ENCODE measurements around the gene SNRPA.
"Not testable (repeated sequence)": the region's sequence is repeated elsewhere in the genome, so short reads cannot be mapped to it uniquely, and the experiment has no call there.

Gene SNRPA

DNA sequence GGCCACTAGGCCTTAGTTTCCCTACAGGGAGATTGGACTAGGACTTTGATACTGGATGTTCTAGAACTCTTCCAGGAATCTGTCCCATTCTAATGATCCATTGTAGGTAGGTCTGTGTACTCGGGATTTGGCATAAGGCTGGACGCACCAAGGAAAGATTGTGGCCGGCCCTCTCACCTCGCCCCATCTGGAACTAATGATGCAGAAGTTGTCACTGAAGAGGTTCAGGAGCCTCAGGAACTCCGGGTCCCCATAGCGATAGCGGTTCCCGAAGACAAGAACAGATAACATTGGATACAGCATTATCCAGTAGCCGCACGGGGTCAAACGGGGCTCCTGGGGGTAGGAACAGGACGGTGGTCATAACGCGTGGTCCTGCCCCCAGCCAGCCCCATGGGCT lies 59.2 kb downstream of the SNRPA start:
- H3K27ac ChIP-seq (ENCODE audit: low read depth, low read length, poor library complexity, severe bottlenecking), result no peak overlapping the region
- no peaks in the 10 kb centered on the region for H4K20me1 ChIP-seq (ENCODE audit: insufficient read depth, low read length)
- H3K79me2 ChIP-seq (ENCODE audit: insufficient read depth, low read length), result no peaks in the 10 kb centered on the region

DNA sequence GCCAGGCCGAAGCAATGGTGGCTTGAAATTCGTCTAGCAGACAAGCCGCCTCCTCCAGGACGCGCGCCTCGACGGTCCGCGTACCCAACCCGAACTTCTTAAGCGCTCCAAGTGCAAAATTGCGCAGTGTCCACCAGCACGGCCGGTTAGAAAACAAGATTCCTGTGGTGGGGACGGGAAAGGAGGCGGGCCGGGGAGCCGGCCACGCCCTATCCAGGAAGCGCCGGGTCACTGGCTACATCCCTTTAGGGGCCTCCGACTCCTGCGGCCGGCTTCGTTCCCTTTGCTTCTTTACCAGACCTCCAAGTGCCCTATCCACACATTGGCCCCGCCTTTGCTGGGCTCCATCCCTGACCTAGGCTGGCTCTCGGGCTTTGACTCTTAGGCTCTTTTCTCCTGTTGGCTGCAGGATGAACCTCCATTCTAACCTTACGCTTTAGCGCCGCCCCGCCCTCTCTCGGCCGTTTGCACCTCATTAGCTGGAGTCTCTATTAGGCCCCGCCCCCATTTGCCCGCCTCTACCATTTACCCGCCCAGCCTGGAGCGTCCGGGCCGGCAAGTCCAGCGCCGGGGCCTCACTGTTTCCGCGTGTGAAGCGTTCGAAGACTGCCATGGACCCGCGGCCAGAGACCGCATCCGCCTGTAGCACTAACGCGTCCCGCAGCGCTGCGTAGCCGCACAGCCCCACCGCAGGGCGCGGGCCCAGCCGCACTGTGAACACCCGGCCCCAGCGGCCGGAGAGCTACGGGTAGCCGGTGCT lies 59.8 kb downstream of the SNRPA start:
- Histone ChIP-seq H3K9ac (ENCODE audit: low read length) (peak overlapping the region; percentile 28; the same call in 1 of the 2 replicates), H3K36me3 (ENCODE audit: insufficient read depth, low read length) (peaks cover 37% of the 10 kb centered on the region), H3K4me1 (ENCODE audit: insufficient read depth, low read length, severe bottlenecking) (peaks cover 24% of the 10 kb centered on the region), H3K4me2 (ENCODE audit: low read length) (peak overlapping the region; percentile 61), H3K4me3 (ENCODE audit: low read depth, low read length, poor library complexity, severe bottlenecking) (peak overlapping the region; percentile 53)
- H3K27me3 ChIP-seq (ENCODE audit: insufficient read depth, low read length); H4K20me1 ChIP-seq (ENCODE audit: insufficient read depth, low read length); H3K9me3 ChIP-seq (ENCODE audit: low read length); H3F3A ChIP-seq (ENCODE audit: insufficient read depth, low read length); H3K9me2 ChIP-seq (ENCODE audit: low read depth, low read length); H3K79me2 ChIP-seq (ENCODE audit: insufficient read depth, low read length); H3K27ac ChIP-seq (ENCODE audit: low read depth, low read length, poor library complexity, severe bottlenecking); H2AFZ ChIP-seq (ENCODE audit: low read length): not testable (repeated sequence)

More for the DNA sequence above, 59.2 kb downstream of the SNRPA start:
- Histone ChIP-seq H3F3A (ENCODE audit: insufficient read depth, low read length) (no peaks in the 10 kb centered on the region), H3K27me3 (ENCODE audit: insufficient read depth, low read length) (no peaks in the 10 kb centered on the region), H3K9me2 (ENCODE audit: low read depth, low read length) (no peaks in the 10 kb centered on the region), H3K4me3 (ENCODE audit: low read depth, low read length, poor library complexity, severe bottlenecking) (no peak overlapping the region), H3K4me1 (ENCODE audit: insufficient read depth, low read length, severe bottlenecking) (peaks cover 31% of the 10 kb centered on the region), H3K36me3 (ENCODE audit: insufficient read depth, low read length) (peaks cover 40% of the 10 kb centered on the region), H3K4me2 (ENCODE audit: low read length) (no peak overlapping the region), H3K9me3 (ENCODE audit: low read length) (no peaks in the 10 kb centered on the region), H2AFZ (ENCODE audit: low read length) (no peak overlapping the region), H3K9ac (ENCODE audit: low read length) (no peak overlapping the region)
- TF ChIP-seq CTCF (IDR thresholded peaks at IDR 0.05; ENCODE audit: low read length), result no peak
- no peak for TF ChIP-seq EZH2 (IDR thresholded peaks at IDR 0.05; ENCODE audit: borderline replicate concordance, low read length)

GRCh38 chr19:40811478-40812341 lies 60.7 kb downstream of the SNRPA start:
- Histone ChIP-seq H3K27me3 (ENCODE audit: insufficient read depth, low read length) (no peaks in the 10 kb centered on the region), H3K9ac (ENCODE audit: low read length) (peak overlapping the region; percentile 28; the same call in 1 of the 2 replicates), H3K36me3 (ENCODE audit: insufficient read depth, low read length) (peaks cover 33% of the 10 kb centered on the region), H3K27ac (ENCODE audit: low read depth, low read length, poor library complexity, severe bottlenecking) (no peak overlapping the region), H3K4me2 (ENCODE audit: low read length) (peak overlapping the region; percentile 61), H3K9me3 (ENCODE audit: low read length) (no peaks in the 10 kb centered on the region), H3F3A (ENCODE audit: insufficient read depth, low read length) (no peaks in the 10 kb centered on the region), H2AFZ (ENCODE audit: low read length) (no peak overlapping the region), H3K4me3 (ENCODE audit: low read depth, low read length, poor library complexity, severe bottlenecking) (peak overlapping the region; percentile 53), H4K20me1 (ENCODE audit: insufficient read depth, low read length) (no peaks in the 10 kb centered on the region), H3K9me2 (ENCODE audit: low read depth, low read length) (no peaks in the 10 kb centered on the region), H3K4me1 (ENCODE audit: insufficient read depth, low read length, severe bottlenecking) (peaks cover 16% of the 10 kb centered on the region), H3K79me2 (ENCODE audit: insufficient read depth, low read length) (no peaks in the 10 kb centered on the region)
- TF ChIP-seq EZH2 (IDR thresholded peaks at IDR 0.05; ENCODE audit: borderline replicate concordance, low read length), result no peak
- no peak for TF ChIP-seq CTCF (IDR thresholded peaks at IDR 0.05; ENCODE audit: low read length)

GRCh38 chr19:40812571-40812970 lies 61.6 kb downstream of the SNRPA start:
- not testable (repeated sequence) for H3K27ac ChIP-seq (ENCODE audit: low read depth, low read length, poor library complexity, severe bottlenecking); H2AFZ ChIP-seq (ENCODE audit: low read length); H3K27me3 ChIP-seq (ENCODE audit: insufficient read depth, low read length); H3K4me2 ChIP-seq (ENCODE audit: low read length); H3K9me3 ChIP-seq (ENCODE audit: low read length); H3F3A ChIP-seq (ENCODE audit: insufficient read depth, low read length); H3K79me2 ChIP-seq (ENCODE audit: insufficient read depth, low read length); H3K9ac ChIP-seq (ENCODE audit: low read length); H3K4me3 ChIP-seq (ENCODE audit: low read depth, low read length, poor library complexity, severe bottlenecking); H3K9me2 ChIP-seq (ENCODE audit: low read depth, low read length); H4K20me1 ChIP-seq (ENCODE audit: insufficient read depth, low read length)
- Histone ChIP-seq H3K36me3 (ENCODE audit: insufficient read depth, low read length) (peaks cover 26% of the 10 kb centered on the region), H3K4me1 (ENCODE audit: insufficient read depth, low read length, severe bottlenecking) (peaks cover 11% of the 10 kb centered on the region)

Measured in OCI-LY1 (cell line).